C1 segment of cervical spinal cord (tissue), 14 donors: ENCODE results near the gene DMD.
A peak's percentile ranks its signal among the peaks of the same experiment; 100 is the strongest.
"Not testable (repeated sequence)": the region's sequence is repeated elsewhere in the genome, so short reads cannot be mapped to it uniquely, and the experiment has no call there.

Experiments
- DNase-seq, 14 donors: peaks; one replicate each; lab custom pipeline; 2025; lab: John Stamatoyannopoulos, UW

Gene DMD

GRCh38 chrX:32084757-32085156, 1126.6 kb downstream of the DMD start:
- DNase-seq, result no peak

GRCh38 chrX:32048285-32048684, 1163.1 kb downstream of the DMD start:
- no peak for DNase-seq

- DNase-seq, result no peak
Measured at GRCh38 chrX:32045149-32045548, 1166.2 kb downstream of the DMD start.

GRCh38 chrX:32041181-32041580, 1170.2 kb downstream of the DMD start:
- peak in 1 of 14 donors; percentile 83 for DNase-seq

GRCh38 chrX:32026772-32027171, 1184.6 kb downstream of the DMD start:
- DNase-seq, result no peak

GRCh38 chrX:32024072-32024471, 1187.3 kb downstream of the DMD start:
- DNase-seq, result no peak

- no peak for DNase-seq
Measured at GRCh38 chrX:32016195-32016594, 1195.2 kb downstream of the DMD start.

GRCh38 chrX:32010948-32011347, 1200.4 kb downstream of the DMD start:
- no peak for DNase-seq

GRCh38 chrX:32010212-32010611, 1201.1 kb downstream of the DMD start:
- peak in 1 of 14 donors; percentile 14 for DNase-seq

- no peak for DNase-seq
Measured at GRCh38 chrX:31993637-31994036, 1217.7 kb downstream of the DMD start.

- no peak for DNase-seq
Measured at GRCh38 chrX:31988975-31989374, 1222.4 kb downstream of the DMD start.

GRCh38 chrX:31981546-31982062, 1229.7 kb downstream of the DMD start:
- peak in 1 of 14 donors; percentile 16 for DNase-seq

- DNase-seq, result peak in 1 of 14 donors; percentile 40
Measured at GRCh38 chrX:31969714-31970113, 1241.6 kb downstream of the DMD start.

GRCh38 chrX:31962256-31962655, 1249.1 kb downstream of the DMD start:
- DNase-seq, result no peak

GRCh38 chrX:31934842-31935370, 1276.4 kb downstream of the DMD start:
- DNase-seq, result no peak

GRCh38 chrX:31934015-31934414, 1277.3 kb downstream of the DMD start:
- no peak for DNase-seq

GRCh38 chrX:31932769-31933168, 1278.6 kb downstream of the DMD start:
- no peak for DNase-seq

- DNase-seq, result not testable (repeated sequence)
Measured at GRCh38 chrX:31932320-31932719, 1279.0 kb downstream of the DMD start.

- no peak for DNase-seq
Measured at GRCh38 chrX:31931225-31931624, 1280.1 kb downstream of the DMD start.

GRCh38 chrX:31929366-31929765, 1282.0 kb downstream of the DMD start:
- no peak for DNase-seq

GRCh38 chrX:31921236-31921635, 1290.1 kb downstream of the DMD start:
- DNase-seq, result no peak

GRCh38 chrX:31909850-31910572, 1301.3 kb downstream of the DMD start:
- peak in 1 of 14 donors; percentile 81 for DNase-seq

- DNase-seq, result peak in 1 of 14 donors; percentile 65
Measured at GRCh38 chrX:31894152-31894551, 1317.2 kb downstream of the DMD start.
